Glomerular endothelial cell (primary cell): ENCODE data around the gene NUDT9. TPM values are rescaled to one million over a fixed set of nuclear protein-coding genes. Genes with fewer than 3 reads are reported as not detected.

Experiments used
- DNase-seq: peaks from one replicate; pipeline ENCODE4 v3.0.0-alpha.2; 2011; ENCODE audit warnings: low read depth, low spot score; ENCODE audit errors: extremely low read depth
- total RNA-seq: library from RNA; depleted of rRNA; stranded (reverse); fragments of >200 nt; gene quantifications from 2 replicates; pipeline ENCODE4 v1.2.3, GENCODE V29; 2015

The NUDT9 gene
- total RNA-seq, 1 donor from 2014 or later: 20.8 TPM

- peak; percentile 10 for DNase-seq
These were observed 80.3 kb downstream of the NUDT9 start for GRCh38 chr4:87502580-87503238.

- no peak for DNase-seq
These were observed 83.5 kb downstream of the NUDT9 start for GRCh38 chr4:87505862-87506261.

GRCh38 chr4:87506974-87507701 lies 84.8 kb downstream of the NUDT9 start:
- DNase-seq: no peak

Other genes with a start within 250 kb of the NUDT9 start
- 2.9 and 5.1 TPM in 2 replicates for gene KLHL8, start 202.0 kb upstream of the NUDT9 start, total RNA-seq
- gene HSD17B13, start 99.7 kb upstream of the NUDT9 start, total RNA-seq: not detected in 2 replicates
- 22.9 and 23.2 TPM in 2 replicates for gene HSD17B11, start 31.4 kb upstream of the NUDT9 start, total RNA-seq
- 0.41 TPM in 1 of 2 replicates, not detected in the other for gene SPARCL1, start 106.8 kb downstream of the NUDT9 start, total RNA-seq
- not detected in 2 replicates for gene DSPP, start 186.0 kb downstream of the NUDT9 start, total RNA-seq
- not detected in 2 replicates for gene DMP1, start 227.7 kb downstream of the NUDT9 start, total RNA-seq